PC-3 (cell line): ENCODE results near the gene PCSK5. TPM values are rescaled to one million over a fixed set of nuclear protein-coding genes. Genes with fewer than 3 reads are reported as not detected.

Experiments
- ATAC-seq: fragments of 200-7000 bp; cut with Tn5 transposase; 2 replicates; pipeline ENCODE4 v1.9.1; 2020; ENCODE audit warnings: mild to moderate bottlenecking, moderate library complexity
- BruUV-seq: library from RNA; stranded (reverse); fragments of 400-500 nt; replicated peaks from 2 replicates; lab custom pipeline; 2021; lab: Mats Ljungman, UMichigan
- CTCF ChIA-PET: fragments of 300-600 bp; sonication (Branson Sonifier 250); formaldehyde crosslinking; loops from one replicate; lab custom pipeline; 2022; ENCODE audit warnings: antibody characterized with exemption; lab: Charles Lee
- POLR2A ChIA-PET: fragments of 300-600 bp; sonication (Branson Sonifier 250); formaldehyde crosslinking; loops from one replicate; lab custom pipeline; 2022; ENCODE audit warnings: antibody characterized with exemption; ENCODE audit not compliant: unreplicated experiment; lab: Charles Lee
- DNase-seq: peaks from one replicate; pipeline ENCODE4 v3.0.0-alpha.2; 2015
- H2AFZ ChIP-seq: fragments of 300-600 bp; sonication (generic); 2 replicates; pipeline ENCODE4 v1.6.0; 2016; ENCODE audit warnings: antibody characterized with exemption, low read length
- H3F3A ChIP-seq: fragments of 300-600 bp; sonication (generic); one replicate; pipeline ENCODE4 v1.6.0; 2017; ENCODE audit warnings: antibody characterized with exemption, low read length, control low read depth, mild to moderate bottlenecking; ENCODE audit not compliant: unreplicated experiment
- H3K27ac ChIP-seq: fragments of 300-600 bp; sonication (generic); 2 replicates; pipeline ENCODE4 v1.5.1; 2016; ENCODE audit warnings: mild to moderate bottlenecking, low read length
- H3K27me3 ChIP-seq: fragments of 300-600 bp; sonication (generic); 2 replicates; pipeline ENCODE4 v1.6.1; 2016; ENCODE audit warnings: low read length, mixed read lengths
- H3K36me3 ChIP-seq: fragments of 300-600 bp; sonication (generic); 2 replicates; pipeline ENCODE4 v1.6.1; 2016; ENCODE audit warnings: low read depth, mixed run types, low read length, mixed read lengths
- H3K4me1 ChIP-seq: fragments of 300-600 bp; sonication (generic); 2 replicates; pipeline ENCODE4 v1.5.1; 2016; ENCODE audit warnings: low read length; ENCODE audit not compliant: insufficient read depth
- H3K4me2 ChIP-seq: fragments of 300-600 bp; sonication (generic); 2 replicates; pipeline ENCODE4 v1.6.0; 2016; ENCODE audit warnings: low read length
- H3K4me3 ChIP-seq: fragments of 300-600 bp; sonication (generic); 2 replicates; pipeline ENCODE4 v1.5.1; 2016; ENCODE audit warnings: mild to moderate bottlenecking, low read length, mixed read lengths
- H3K79me2 ChIP-seq: fragments of 300-600 bp; sonication (generic); 2 replicates; pipeline ENCODE4 v1.6.1; 2017; ENCODE audit warnings: low read length, mixed read lengths
- H3K9ac ChIP-seq: fragments of 300-600 bp; sonication (generic); 2 replicates; pipeline ENCODE4 v1.6.0; 2016; ENCODE audit warnings: mild to moderate bottlenecking, low read length
- H3K9me2 ChIP-seq: fragments of 300-600 bp; sonication (generic); replicated peaks from 2 replicates; pipeline ENCODE4 v1.6.1; 2016; ENCODE audit warnings: mixed run types, low read length, mixed read lengths
- H3K9me3 ChIP-seq: fragments of 300-600 bp; sonication (generic); 2 replicates; pipeline ENCODE4 v1.6.1; 2016; ENCODE audit warnings: low read length, mixed read lengths
- H4K20me1 ChIP-seq: fragments of 300-600 bp; sonication (generic); 2 replicates; pipeline ENCODE4 v1.6.1; 2016; ENCODE audit warnings: low read length, mixed read lengths
- CTCF ChIP-seq: fragments of 300-600 bp; sonication (generic); conservative IDR thresholded peaks from 2 replicates; pipeline ENCODE4 v1.5.1; 2017; ENCODE audit warnings: antibody characterized with exemption, low read depth, mild to moderate bottlenecking, low read length
- EZH2 ChIP-seq: fragments of 300-600 bp; sonication (generic); IDR thresholded peaks from one replicate; pipeline ENCODE4 v1.6.1; 2017; ENCODE audit warnings: antibody characterized with exemption, mild to moderate bottlenecking, low read length; ENCODE audit not compliant: unreplicated experiment
- EZH2phosphoT487 ChIP-seq: fragments of 300-600 bp; sonication (generic); IDR thresholded peaks from 2 replicates; pipeline ENCODE4 v1.6.1; 2018; ENCODE audit warnings: mild to moderate bottlenecking, antibody characterized with exemption, low read length, borderline replicate concordance
- intact Hi-C: fragments of 100-400 bp; cut with micrococcal nuclease; formaldehyde crosslinking; loops from 2 replicates; pipeline ENCODE4 v1.9.0; 2023
- total RNA-seq: library from RNA; depleted of rRNA; stranded (reverse); fragments of >200 nt; gene quantifications from 2 replicates; pipeline ENCODE4 v1.2.3, GENCODE V29; 2014

PCSK5 gene
- total RNA-seq, 1 experiment from 2014 or later, result not detected

GRCh38 chr9:75979362-75979761 lies 88.9 kb downstream of the PCSK5 start:
- Histone ChIP-seq H3K27ac (no peak overlapping the region), H3K36me3 (no peaks in the 10 kb centered on the region), H3K9ac (no peak overlapping the region), H4K20me1 (no peaks in the 10 kb centered on the region), H3K4me1 (no peaks in the 10 kb centered on the region), H3K27me3 (no peaks in the 10 kb centered on the region), H3K79me2 (no peaks in the 10 kb centered on the region), H3K9me3 (no peaks in the 10 kb centered on the region), H2AFZ (no peak overlapping the region), H3F3A (no peaks in the 10 kb centered on the region), H3K4me3 (no peak overlapping the region), H3K9me2 (no peaks in the 10 kb centered on the region), H3K4me2 (no peak overlapping the region)
- ATAC-seq, result no peak
- ChIA-PET CTCF (no interaction called here), POLR2A (no interaction called here)
- BruUV-seq, result no TSS peak
- no peak for DNase-seq
- TF ChIP-seq EZH2phosphoT487, result no peak
- intact Hi-C loops, result no loop called here

GRCh38 chr9:75983319-75984045 lies 93.0 kb downstream of the PCSK5 start:
- ChIA-PET CTCF (no interaction called here), POLR2A (no interaction called here)
- BruUV-seq, result no TSS peak

GRCh38 chr9:75985515-75985914 lies 95.0 kb downstream of the PCSK5 start:
- no peak for ATAC-seq
- ChIA-PET POLR2A (no interaction called here), CTCF (no interaction called here)

More at GRCh38 chr9:75983319-75984045, 93.0 kb downstream of the PCSK5 start:
- H3K4me1 ChIP-seq, result no peaks in the 10 kb centered on the region
- H3K4me2 ChIP-seq, result no peak overlapping the region
- H3K9ac ChIP-seq, result no peak overlapping the region
- H3K36me3 ChIP-seq, result no peaks in the 10 kb centered on the region
- H3K27ac ChIP-seq, result no peak overlapping the region
- no peaks in the 10 kb centered on the region for H3K79me2 ChIP-seq
- no peak overlapping the region for H3K4me3 ChIP-seq
- no peak for DNase-seq
- no peaks in the 10 kb centered on the region for H3K27me3 ChIP-seq
- no peaks in the 10 kb centered on the region for H4K20me1 ChIP-seq
- no peaks in the 10 kb centered on the region for H3K9me2 ChIP-seq
- H3K9me3 ChIP-seq, result no peaks in the 10 kb centered on the region
- intact Hi-C loops, result no loop called here
- H3F3A ChIP-seq, result no peaks in the 10 kb centered on the region
- no peak for ATAC-seq
- TF ChIP-seq EZH2phosphoT487 (no peak), EZH2 (no peak), CTCF (no peak)
- no peak overlapping the region for H2AFZ ChIP-seq

More at GRCh38 chr9:75985515-75985914, 95.0 kb downstream of the PCSK5 start:
- Histone ChIP-seq H3K9ac (no peak overlapping the region), H2AFZ (no peak overlapping the region), H3K9me2 (no peaks in the 10 kb centered on the region), H4K20me1 (no peaks in the 10 kb centered on the region), H3K27me3 (no peaks in the 10 kb centered on the region), H3K79me2 (no peaks in the 10 kb centered on the region), H3F3A (no peaks in the 10 kb centered on the region), H3K4me2 (no peak overlapping the region), H3K27ac (no peak overlapping the region), H3K4me3 (no peak overlapping the region), H3K36me3 (no peaks in the 10 kb centered on the region), H3K4me1 (no peaks in the 10 kb centered on the region), H3K9me3 (no peaks in the 10 kb centered on the region)
- TF ChIP-seq EZH2 (no peak), CTCF (no peak), EZH2phosphoT487 (no peak)
- BruUV-seq, result no TSS peak
- intact Hi-C loops, result no loop called here
- DNase-seq, result no peak
